ENCODE data around the gene NRM. TPM values are rescaled to one million over a fixed set of nuclear protein-coding genes. Genes with fewer than 3 reads are reported as not detected.

NRM gene
- total RNA-seq, 1 experiment from 2014 or later = 13.6 TPM

DNA sequence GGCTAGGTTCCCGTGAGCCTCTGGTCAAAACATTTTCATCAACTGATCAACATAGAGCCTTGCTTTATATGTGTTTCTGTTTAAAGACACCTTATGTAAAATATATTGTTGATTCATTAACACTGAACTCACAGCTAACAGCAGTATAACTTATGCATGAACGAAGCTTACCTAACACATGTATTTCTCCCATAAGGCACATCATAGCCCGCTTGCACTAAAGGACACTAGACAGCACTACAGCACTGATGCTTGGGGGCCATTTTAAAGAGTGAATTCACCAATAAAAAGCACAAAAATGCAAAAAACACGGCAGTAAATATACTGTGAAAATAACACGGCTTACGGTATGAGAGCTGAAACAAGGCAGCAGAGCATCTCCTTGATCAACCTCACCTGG lies 47.7 kb upstream of the NRM start:
- Histone ChIP-seq H3K4me2 (ENCODE audit: low read length) (no peak overlapping the region), H3K4me3 (replicated peaks in 1 of 2; ENCODE audit: low read depth in 1 of 2, low read length in 2 of 2) (no peak overlapping the region), H3K9me2 (ENCODE audit: insufficient read depth) (no peaks in the 10 kb centered on the region), H3K9me3 (ENCODE audit: control insufficient read depth in 1 of 2, insufficient read depth in 1 of 2, low read depth in 1 of 2, low read length in 2 of 2) (no peaks in the 10 kb centered on the region), H3K27me3 (ENCODE audit: insufficient read depth, low read length) (no peaks in the 10 kb centered on the region), H3K9ac (ENCODE audit: low read length) (no peak overlapping the region), H3K4me1 (ENCODE audit: control insufficient read depth in 1 of 2, insufficient read depth in 2 of 2, low read length in 2 of 2) (peaks cover 21 to 50% of the 10 kb centered on the region in 2 experiments), H3K27ac (ENCODE audit: low read depth, low read length) (no peak overlapping the region), H4K20me1 (ENCODE audit: insufficient read depth) (no peaks in the 10 kb centered on the region), H2AFZ (ENCODE audit: low read depth, low read length, poor library complexity, severe bottlenecking) (no peak overlapping the region), H3K36me3 (ENCODE audit: control insufficient read depth in 1 of 2, insufficient read depth in 2 of 2, low read length in 2 of 2) (peaks cover 5 to 7% of the 10 kb centered on the region in 2 experiments; a peak in 1 of 4 replicates), H3K79me2 (ENCODE audit: insufficient read depth, low read length) (peaks cover 7% of the 10 kb centered on the region)
- BruUV-seq (replicated peaks) = no TSS peak
- no peak for ATAC-seq
- ChIA-PET RAD21 (ENCODE audit: low non-redundant PET in 1 of 2, low total read pairs in 2 of 2, uncharacterized antibody in 2 of 2, unreplicated experiment in 2 of 2) (interaction anchor here in 1 of 2 experiments (0.5 kb wide), 1 partner anchor 188 kb away, joined by 6 read pairs; no protein-coding TSS in a partner anchor), CTCF (no interaction called here), POLR2A (interaction anchor here (0.8 to 16.4 kb wide), 6 partner anchors 10 to 63 kb away, joined by 3 to 680 read pairs (median 4); partner anchors contain the start of gene MDC1)
- no peak for DNase-seq (ENCODE audit: low read depth, low spot score)
- TF ChIP-seq SRF (IDR thresholded peaks at IDR 0.05; ENCODE audit: low read depth) (no peak), EZH2 (IDR thresholded peaks at IDR 0.05) (no peak), ELF1 (IDR thresholded peaks at IDR 0.05; ENCODE audit: borderline replicate concordance, low read depth) (no peak), POLR2A (IDR thresholded peaks at IDR 0.05; ENCODE audit: borderline replicate concordance, extremely low read depth, insufficient read depth, insufficient read length) (no peak), FOSL1 (IDR thresholded peaks at IDR 0.05; ENCODE audit: low read depth) (no peak), ZNF274 (IDR thresholded peaks at IDR 0.05; ENCODE audit: low read depth, low read length) (no peak), SP1 (IDR thresholded peaks at IDR 0.05; ENCODE audit: low read depth) (no peak), TCF7L2 (IDR thresholded peaks at IDR 0.05; ENCODE audit: borderline replicate concordance, extremely low read depth, insufficient read depth, insufficient read length) (no peak), EGR1 (IDR thresholded peaks at IDR 0.05; ENCODE audit: low read depth) (no peak), POLR2AphosphoS5 (IDR thresholded peaks at IDR 0.05; ENCODE audit: low read depth, low read length) (no peak), CBX3 (IDR thresholded peaks at IDR 0.05; ENCODE audit: low read depth) (no peak)
- TF ChIP-seq, protein P1, sequence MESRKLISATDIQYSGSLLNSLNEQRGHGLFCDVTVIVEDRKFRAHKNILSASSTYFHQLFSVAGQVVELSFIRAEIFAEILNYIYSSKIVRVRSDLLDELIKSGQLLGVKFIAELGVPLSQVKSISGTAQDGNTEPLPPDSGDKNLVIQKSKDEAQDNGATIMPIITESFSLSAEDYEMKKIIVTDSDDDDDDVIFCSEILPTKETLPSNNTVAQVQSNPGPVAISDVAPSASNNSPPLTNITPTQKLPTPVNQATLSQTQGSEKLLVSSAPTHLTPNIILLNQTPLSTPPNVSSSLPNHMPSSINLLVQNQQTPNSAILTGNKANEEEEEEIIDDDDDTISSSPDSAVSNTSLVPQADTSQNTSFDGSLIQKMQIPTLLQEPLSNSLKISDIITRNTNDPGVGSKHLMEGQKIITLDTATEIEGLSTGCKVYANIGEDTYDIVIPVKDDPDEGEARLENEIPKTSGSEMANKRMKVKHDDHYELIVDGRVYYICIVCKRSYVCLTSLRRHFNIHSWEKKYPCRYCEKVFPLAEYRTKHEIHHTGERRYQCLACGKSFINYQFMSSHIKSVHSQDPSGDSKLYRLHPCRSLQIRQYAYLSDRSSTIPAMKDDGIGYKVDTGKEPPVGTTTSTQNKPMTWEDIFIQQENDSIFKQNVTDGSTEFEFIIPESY (IDR thresholded peaks at IDR 0.05; ENCODE audit: extremely low read depth, insufficient replicate concordance, low read length) = no peak
- intact Hi-C loops (cut with micrococcal nuclease) = no loop called here
